Stimulated activated CD8-positive, alpha-beta memory T cell treated with anti-CD3 and anti-CD28 coated beads, Interleukin-7, amount 100 ng/mL, for 4 hours (primary cell): ENCODE measurements around the gene CC2D2B.
"Not testable (repeated sequence)": the region's sequence is repeated elsewhere in the genome, so short reads cannot be mapped to it uniquely, and the experiment has no call there.

Experiments used
- DNase-seq, 2 donors: peaks; one replicate each; pipeline ENCODE4 v3.0.0-alpha.2; 2020; ENCODE audit warnings: low read depth in 2 of 2

The CC2D2B gene

DNA sequence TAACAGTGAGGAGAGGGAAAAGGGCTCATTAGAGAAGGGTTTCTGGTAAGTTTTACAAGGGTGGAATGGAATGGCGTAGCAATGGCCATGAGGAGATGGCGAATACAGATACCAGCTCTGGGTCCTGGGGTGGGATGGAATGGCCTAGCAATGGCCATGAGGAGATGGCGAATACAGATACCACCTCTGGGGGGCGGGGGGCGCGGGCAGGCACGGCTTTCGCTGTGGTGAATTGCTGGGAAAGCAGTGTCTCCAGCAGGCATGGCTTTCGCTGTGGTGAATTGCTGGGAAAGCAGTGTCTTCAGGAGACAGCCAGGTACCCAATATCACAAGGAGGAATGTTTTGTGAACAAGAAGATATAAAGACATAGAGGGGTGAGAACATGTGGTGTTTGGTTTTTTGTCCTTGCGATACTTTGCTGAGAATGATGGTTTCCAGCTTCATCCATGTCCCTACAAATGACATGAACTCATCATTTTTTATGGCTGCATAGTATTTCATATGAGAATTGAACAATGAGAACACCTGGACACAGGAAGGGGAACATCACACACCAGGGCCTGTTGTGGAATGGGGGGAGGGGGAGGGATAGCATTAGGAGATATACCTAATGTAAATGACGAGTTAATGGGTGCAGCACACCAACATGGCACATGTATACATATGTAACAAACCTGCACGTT lies 1.7 kb upstream of the CC2D2B start:
- DNase-seq: not testable (repeated sequence)

DNA sequence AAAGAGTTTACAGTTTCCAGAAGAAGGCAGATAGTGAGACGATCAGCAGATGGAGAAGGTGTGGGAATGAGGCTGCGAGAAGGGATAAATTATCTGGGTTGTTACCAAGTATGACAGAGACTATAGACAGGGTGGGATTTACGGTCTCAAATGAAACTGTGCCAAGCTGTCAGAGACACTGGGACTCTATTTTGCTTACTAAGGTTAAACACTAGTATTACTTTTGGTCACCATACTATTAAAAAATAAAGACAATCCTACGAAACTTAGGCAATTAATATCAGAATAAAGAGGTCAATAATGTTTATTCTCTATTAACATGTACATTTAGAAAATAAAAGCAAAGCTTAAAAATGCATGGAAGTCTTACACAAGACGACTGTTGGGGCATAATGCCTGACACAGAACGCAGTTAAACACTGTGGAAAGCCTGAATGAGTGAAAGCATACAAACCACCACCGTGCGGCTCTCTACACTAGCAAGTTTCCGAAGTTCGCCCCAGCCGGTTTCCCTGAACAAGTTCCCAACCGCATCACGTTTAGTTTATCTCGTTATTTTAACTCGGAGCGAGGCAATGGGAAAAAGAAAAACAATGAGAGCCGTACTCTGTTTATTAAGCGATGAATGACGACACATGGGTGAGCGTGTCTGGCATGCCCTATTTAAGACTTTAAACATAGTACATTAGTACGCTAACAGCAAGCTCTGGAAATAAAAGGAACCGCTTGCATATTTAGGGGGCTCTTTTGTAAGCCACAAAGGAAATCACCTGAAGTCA lies 909 bp upstream of the CC2D2B start:
- peak; percentile 7 to 9 for DNase-seq

DNA sequence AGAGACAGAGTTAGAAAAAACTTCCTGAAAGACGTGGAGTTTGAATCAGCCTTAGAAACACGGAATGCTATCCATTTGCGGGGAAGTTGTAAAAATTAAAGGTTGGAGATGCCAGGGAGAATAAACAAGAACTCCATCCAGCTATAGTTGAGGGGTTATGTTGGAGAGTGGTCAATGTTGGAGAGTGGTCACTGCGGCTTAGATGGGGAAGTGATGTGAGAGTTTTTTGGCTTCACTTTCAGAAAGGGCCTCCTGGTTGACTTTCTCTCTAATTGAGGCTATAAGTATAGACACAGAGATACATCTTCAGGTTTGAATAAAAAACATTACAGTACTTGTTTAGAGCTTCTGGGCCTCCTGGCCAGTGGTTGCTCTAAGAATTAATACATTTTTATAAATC lies 675 bp downstream of the CC2D2B start:
- no peak for DNase-seq

DNA sequence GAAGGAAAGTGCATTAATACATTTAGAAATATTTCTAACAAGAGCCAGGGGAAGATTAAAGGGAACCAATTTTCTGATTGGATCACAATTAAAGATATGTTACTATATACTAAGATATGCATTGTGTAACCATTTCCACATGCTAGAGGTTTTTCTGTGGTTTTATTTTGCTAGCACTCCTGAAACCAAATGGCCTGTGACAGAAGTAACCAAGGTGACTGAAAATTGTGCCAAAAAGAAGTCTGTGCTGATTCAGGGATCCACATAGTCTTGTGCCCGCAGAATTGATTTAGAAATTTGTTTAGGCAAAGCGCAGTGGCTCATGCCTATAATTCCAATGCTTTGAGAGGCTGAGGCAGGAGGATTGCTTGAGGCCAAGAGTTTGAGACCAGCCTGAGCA lies 1.8 kb downstream of the CC2D2B start:
- DNase-seq: no peak

DNA sequence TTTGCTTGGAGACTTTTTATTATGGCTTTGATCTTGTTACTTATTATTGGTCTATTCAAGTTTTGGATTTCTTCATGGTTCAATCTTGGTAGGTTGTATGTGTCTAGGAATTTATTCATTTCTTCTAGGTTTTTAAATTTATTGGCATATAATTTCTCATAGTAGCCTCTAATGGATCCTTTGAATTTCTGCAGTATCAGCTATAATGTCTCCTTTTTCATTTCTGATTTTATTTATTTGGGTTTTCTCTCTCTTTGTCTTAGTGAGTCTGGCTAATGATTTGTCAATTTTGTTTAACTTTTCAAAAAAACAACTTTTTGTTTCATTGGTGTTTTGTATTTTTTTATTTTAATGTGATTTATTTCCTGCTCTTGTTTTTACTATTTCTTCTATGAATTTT lies 8.3 kb downstream of the CC2D2B start:
- DNase-seq: not testable (repeated sequence)

DNA sequence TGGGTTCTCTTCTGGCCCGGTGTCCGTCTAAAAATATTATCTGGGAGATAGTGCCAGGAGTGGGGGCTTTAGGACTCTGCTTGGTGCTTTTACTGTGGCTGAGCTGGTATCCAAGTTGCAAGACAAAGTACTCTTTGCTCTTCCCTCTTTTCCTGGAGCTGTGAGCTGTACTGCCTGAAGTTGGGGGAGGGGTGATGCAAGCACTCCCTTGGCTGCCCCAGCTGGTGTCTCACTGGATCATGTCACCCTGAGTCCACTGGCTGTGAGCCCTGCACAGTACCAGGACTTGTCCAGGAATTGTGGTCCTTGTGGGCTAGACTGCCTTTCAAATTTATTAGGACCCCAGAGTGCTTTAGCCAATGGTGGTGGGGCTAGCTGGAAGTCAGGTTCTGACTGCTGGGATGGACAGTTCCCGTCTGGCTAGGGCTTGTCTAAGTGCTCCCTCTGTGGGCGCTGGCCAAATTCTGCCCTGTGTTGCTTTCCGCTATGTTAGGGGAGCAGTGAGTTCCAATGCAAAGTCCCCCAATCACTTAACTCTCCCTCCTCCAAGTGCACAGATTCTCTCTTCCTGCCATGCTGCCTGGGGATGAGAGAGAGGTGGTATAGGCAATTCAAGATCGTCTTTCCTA lies 13.1 kb downstream of the CC2D2B start:
- DNase-seq: no peak

DNA sequence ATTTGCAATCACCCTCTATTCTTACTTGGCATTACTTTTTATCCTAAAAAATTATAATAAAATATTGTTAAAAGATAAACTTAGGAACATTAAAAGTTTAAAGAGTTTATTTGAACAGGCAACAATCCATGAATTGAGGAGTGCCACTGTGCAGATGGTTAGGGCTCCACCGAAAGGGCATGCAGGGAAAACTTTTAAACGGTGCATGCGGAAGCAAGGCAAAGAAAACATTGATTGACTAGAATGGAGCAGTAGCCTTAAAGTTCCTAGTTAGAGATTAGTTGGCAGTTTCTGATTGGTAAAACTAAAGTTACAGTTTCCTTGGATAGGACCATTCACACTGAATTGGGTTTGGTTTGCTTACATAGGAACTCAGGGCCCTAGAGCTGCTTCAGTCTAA lies 17.3 kb downstream of the CC2D2B start:
- DNase-seq: no peak

DNA sequence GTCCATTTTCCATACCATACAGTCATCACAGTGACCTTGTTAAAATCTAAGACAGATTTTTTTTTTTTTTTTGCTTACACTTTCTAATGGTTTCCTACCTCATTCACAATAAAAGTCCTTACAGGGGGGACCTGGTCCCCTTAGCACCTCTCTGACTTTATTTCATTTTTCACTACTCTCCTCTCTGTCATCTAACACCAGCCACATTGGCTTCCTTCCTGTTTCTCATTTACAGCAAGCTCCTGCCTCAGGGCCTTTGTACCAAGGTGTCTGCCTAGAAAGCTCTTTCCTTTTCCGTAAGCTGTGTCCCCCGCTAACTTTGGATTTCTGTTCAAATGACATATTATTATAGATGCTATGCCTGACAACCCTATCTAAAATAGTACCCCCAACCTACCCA lies 27.7 kb downstream of the CC2D2B start:
- no peak for DNase-seq

DNA sequence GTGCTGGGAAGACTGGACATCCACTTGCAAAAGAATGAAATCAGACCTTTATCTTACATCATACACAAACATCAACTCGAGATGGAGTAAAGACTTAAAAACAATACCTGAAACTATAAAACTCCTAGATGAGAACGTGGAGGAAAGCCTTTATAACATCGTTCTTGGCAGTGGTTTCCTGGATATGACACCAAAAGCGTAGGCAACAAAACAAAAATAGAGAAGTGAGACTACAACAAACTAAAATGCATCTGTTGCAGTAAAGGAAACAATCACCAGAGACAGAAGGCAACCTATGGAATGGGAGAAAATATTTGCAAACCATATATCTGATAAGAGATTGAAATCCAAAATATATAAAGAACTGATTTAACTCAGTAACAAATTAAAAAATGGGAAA lies 33.3 kb downstream of the CC2D2B start:
- no peak for DNase-seq

DNA sequence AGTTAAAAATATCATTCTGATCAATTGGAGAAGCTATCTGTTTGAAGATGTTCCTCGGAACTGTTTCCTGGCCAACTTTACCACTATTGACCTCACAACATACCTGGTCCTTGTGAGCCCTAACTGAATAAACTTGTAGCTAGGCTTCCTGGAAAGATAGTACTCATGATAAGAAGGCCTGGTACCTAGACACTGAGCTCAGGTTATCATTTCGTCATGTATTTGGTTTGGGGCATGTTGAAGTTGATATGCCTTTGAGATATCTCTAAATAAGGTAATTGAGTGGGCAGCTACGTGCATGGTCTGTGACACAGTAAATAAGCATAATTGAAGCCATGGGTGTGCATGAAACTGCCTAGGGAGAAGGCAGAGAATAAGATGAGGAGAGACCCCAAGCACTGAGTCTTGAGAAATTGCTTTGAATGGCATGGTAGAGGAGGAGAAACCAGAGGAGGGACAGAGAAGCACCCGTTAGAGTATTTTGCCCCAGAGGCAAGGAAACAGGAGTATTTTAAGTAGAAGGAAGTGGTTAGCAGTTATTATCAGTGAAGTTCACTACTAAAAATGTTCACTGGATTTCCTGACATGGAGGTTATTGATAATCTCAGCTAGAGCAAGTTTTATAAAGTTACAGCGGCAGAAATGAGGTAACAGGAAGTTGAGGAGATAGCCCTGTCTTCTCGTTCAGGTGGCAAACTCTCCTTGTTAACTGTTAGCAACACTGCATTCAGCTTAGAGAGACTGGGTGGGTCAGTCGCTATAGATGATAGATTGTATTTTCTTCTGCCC lies 55.6 kb downstream of the CC2D2B start:
- no peak for DNase-seq

DNA sequence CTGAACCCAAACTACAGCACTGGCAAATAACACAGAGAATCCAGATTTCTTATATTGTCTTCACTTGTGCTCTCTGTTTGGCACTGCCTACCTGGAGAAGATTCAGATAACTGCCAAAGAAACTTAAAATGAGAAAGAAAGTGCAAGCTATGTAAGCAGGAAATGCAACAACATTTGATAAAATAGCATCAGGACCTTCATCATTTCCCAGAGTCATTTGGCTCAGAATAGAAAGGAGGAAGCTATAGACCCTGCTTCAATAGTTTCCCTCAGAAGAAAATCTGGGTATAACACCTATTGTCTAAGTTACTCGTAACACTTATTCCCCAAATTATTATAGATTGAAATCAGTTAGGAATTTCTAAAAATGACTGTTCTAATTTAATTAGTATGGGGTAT lies 56.2 kb downstream of the CC2D2B start:
- no peak for DNase-seq

DNA sequence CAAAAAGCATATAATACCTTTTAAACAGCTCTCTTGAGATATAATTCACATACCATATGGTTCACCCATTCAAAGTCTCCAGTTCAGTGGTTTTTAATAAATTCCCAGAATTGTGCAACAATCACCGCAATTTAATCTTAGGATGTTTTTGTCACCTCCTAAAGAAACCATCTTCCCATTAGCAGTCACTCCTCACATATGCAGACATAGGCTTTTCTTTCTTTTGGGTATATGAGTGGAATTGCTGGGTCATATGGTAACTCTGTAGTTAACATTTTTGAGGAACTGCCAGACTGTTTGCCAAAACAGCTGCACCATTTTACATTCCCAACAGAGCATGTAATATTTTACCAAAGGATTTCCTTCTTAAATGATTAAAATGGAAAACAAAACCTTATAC lies 57.0 kb downstream of the CC2D2B start:
- no peak for DNase-seq

DNA sequence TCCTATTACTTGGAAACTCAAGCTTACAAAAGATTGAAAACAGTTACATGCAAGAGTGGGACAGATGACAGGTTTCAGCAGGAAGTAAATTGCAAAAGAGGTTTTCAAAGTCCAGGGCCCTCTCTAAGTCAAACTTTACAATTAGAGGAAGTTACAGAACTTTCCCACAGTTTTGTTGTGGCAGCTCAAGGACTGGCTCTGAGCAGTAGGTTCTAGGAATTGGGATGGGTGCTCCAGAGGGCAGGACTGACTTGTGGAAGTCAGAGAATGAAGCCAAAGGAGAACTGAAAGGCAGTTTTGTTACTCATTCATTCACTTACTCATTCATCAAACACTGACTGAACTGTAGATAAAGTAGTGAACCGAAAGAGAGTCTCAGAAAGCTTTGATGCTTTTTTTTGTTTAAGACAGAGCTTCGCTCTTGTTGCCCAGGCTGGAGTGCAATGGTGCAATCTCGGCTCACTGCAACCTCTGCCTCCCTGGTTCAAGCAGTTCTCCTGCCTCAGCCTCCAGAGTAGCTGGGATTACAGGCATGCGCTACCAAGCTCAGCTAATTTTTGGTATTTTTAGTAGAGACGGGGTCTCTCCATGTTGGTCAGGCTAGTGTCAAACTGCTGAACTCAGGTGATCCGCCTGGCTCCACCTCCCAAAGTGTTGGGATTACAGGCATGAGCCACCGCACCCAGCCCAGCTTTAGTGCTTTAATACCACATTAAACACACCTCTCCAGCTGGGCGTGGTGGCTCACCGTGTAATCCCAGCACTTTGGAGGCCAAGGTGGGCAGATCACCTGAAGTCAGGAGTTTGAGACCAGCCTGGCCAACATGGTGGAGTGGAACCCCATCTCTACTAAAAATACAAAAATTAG lies 68.8 kb downstream of the CC2D2B start:
- no peak for DNase-seq

DNA sequence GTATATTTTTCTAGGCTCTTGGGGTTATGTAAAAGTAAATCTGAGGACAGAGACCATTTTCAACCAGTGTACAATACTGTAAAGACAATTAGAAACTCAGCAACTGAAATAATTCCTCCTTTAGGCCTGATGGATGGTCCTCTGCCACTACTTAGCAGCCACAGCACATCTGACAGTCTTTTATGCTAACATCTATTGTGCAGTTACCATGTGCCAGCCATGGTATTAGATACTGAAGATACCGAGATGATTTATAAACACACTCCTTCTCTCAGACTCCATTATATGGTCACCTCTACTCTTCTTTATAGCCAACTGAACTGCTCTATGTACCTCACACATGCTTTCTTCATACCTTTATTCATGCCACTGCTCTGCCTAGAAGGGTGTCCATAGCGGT lies 74.4 kb downstream of the CC2D2B start:
- DNase-seq: no peak

DNA sequence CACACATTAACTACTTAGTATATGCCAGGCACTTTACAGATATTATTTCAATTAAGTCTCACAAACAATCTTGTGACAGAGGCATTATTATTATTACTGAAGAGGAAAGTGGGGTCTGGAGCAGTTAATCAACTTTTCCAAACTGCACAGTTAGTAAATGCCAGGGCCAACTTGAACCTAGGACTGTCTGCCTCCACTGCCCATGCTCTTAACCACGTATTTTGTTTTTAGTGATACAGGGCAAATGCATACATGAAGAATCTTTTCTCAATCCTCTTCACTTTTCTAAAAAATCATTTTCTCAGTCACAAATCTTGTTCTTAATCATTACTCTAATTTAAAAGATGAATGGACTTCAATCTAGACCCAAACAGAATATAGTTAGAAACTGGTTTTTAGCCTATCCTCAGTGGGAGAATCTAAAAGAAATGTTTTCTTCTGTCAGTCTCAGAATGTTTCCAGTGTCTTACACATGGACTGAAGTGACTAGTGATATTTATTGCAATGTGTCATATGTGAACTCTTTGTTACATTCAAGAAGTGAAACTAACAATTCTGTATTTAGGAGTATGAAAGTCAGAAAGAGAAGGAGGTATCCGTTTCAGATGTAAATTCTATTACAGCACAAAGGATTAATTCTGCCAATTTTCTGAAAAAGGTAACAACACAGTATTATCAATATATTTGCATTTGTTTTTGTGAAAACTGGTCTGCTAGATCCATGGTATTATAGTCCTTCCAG lies 80.1 kb downstream of the CC2D2B start:
- no peak for DNase-seq

DNA sequence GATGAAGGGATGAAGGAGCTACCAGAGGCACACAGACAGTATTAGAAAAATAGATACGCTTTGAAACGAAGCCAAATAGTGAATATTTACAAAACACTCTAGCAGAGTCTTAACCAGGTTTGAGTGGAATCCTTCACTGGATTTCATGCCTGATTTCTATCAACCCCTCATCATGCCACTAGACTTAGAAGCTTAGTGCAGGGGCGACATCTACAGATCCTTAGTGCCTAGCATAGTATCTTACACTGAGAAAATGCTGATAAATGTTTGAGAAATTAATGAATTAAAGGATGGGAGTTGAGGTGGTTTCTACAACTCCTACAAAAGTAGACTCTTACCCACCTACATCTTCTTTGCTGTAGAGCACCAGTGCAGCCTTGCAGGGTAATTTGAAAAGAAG lies 80.9 kb downstream of the CC2D2B start:
- no peak for DNase-seq

DNA sequence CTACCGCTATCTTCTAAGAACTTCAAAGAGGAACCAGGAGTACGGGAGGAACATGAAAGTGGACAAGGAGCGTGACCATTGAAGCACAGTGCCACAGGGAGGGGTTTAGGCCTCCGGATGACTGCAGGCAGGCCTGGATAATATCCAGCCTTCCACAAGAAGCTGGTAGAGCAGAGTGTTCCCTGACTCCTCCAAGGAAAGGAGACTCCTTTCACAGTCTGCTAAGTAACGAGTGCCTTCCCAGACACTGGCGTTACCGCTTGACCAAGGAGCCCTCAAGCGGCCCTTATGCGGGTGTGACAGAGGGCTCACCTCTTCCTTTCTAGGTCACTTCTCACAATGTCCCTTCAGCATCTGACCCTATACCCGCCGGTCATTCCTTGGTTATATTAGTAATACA lies 86.6 kb downstream of the CC2D2B start:
- DNase-seq: not testable (repeated sequence)

DNA sequence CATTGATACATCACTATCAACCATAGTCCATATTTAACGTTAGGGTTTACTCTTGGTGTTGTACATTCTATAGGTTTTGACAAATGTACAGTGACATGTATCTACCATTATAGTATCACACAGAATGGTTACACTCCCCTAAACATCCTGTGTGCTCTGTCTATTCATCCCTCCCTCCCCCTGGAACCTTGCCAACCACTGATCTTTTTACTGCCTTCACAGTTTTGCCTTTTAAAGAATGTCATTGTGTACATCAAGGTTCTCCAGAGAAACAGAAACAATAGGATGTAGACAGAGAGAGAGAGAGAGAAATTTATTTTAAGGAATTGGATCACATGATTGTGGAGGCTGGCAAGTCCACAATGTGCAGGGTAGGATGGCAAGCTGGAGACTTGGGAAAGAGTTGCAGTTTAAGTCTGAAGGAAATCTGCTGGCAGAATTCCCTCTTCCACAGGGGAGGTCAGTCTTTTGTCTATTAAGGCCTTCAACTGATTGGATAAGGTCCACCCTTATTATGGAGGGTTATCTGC lies 90.5 kb downstream of the CC2D2B start:
- DNase-seq: no peak

DNA sequence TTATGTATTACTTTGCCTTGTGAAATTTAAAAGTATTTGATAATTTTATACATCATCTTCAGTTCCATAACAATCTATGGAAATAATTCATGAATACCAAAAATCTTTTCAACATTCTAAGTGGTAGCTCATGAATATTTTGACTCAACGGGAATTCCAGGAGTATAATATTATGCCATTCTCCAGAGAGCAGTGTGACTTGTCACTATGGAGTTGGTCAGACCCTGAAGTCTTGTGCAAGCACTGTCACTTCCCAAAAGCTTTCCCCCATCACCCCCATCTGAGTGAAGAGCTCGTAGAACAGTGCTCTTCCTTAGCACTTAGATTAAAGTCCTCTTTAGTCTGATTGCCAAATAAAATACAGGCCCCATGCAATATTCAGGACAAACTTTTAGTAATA lies 106.2 kb downstream of the CC2D2B start:
- DNase-seq: no peak

DNA sequence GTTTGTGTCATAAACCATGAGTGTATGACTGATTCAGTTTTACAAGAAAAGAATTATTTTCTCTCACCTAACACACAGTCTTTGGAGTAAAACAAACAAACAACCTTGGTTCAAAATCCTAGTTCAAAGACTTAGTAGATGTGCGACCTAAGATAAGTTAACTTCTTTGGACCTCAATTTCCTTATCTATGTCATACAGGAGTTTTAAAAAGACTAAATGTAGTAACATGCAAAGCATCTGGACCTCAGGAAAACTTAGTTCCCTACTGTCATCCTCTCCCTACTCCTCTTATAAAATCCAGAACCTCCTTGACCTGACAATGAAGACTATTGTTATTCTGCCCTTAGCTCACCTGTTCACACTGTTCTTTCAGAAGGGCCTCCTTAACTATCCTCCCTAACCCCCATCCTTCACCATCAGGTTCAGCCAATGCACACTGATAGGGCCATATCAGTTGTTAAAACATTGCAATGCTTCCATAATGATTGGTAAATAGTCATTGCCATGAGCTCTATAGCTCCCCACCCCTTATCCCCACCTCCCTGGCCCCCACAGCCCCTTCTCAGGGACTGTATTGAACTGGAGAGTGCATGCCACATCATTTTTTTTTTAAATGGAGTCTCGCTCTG lies 106.8 kb downstream of the CC2D2B start:
- no peak for DNase-seq
